ENCODE data around the gene ZNF341. TPM values are rescaled to one million over a fixed set of nuclear protein-coding genes. Genes with fewer than 3 reads are reported as not detected.

The ZNF341 gene
- total and polyA plus RNA-seq, 8 donors = 0.58 to 6.2 (median 1.9) TPM

DNA sequence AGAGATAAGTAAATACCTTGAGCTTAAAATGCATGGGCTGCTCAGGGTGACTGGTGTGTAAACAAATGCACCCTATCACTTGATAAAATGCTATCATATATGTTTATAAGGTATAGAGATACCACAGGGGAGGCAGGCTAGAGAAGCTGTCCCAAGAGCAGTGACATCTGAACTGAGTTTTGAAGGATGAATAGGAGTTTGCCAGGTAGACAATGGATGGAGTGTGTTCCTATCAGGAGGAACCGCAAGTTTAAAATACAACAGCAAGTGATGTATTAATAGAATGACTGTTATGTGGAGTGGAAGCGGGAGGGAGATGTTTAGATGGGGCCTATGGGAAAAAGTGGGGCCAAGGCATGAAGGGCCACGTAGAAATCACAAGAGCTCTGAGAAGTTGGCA, 40.6 kb downstream of the ZNF341 start:
- no peaks in the 10 kb centered on the region for H3K9me3 ChIP-seq
- H3K27ac ChIP-seq = no peak overlapping the region
- intact Hi-C loops (cut with DNase I; ENCODE audit: low total_unique reads) = no loop called here
- no peaks in the 10 kb centered on the region for H3K4me1 ChIP-seq
- no peak overlapping the region for H3K4me3 ChIP-seq
- DNase-seq = no peak
- H3K27me3 ChIP-seq = no peaks in the 10 kb centered on the region
- WGBS, 5 donors = 92 to 96% (median 94%) methylated on average over 3 of the region's 3 CpGs
- peaks cover 6 to 40% (median 37%) of the 10 kb centered on the region in 4 donors for H3K36me3 ChIP-seq
- TF ChIP-seq EP300 (IDR thresholded peaks at IDR 0.05) = no peak
- TF ChIP-seq POLR2AphosphoS5 (IDR thresholded peaks at IDR 0.05) = no peak
- TF ChIP-seq POLR2A (IDR thresholded peaks at IDR 0.05) = no peak
- TF ChIP-seq, protein P1, sequence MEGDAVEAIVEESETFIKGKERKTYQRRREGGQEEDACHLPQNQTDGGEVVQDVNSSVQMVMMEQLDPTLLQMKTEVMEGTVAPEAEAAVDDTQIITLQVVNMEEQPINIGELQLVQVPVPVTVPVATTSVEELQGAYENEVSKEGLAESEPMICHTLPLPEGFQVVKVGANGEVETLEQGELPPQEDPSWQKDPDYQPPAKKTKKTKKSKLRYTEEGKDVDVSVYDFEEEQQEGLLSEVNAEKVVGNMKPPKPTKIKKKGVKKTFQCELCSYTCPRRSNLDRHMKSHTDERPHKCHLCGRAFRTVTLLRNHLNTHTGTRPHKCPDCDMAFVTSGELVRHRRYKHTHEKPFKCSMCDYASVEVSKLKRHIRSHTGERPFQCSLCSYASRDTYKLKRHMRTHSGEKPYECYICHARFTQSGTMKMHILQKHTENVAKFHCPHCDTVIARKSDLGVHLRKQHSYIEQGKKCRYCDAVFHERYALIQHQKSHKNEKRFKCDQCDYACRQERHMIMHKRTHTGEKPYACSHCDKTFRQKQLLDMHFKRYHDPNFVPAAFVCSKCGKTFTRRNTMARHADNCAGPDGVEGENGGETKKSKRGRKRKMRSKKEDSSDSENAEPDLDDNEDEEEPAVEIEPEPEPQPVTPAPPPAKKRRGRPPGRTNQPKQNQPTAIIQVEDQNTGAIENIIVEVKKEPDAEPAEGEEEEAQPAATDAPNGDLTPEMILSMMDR (IDR thresholded peaks at IDR 0.05) = no peak

DNA sequence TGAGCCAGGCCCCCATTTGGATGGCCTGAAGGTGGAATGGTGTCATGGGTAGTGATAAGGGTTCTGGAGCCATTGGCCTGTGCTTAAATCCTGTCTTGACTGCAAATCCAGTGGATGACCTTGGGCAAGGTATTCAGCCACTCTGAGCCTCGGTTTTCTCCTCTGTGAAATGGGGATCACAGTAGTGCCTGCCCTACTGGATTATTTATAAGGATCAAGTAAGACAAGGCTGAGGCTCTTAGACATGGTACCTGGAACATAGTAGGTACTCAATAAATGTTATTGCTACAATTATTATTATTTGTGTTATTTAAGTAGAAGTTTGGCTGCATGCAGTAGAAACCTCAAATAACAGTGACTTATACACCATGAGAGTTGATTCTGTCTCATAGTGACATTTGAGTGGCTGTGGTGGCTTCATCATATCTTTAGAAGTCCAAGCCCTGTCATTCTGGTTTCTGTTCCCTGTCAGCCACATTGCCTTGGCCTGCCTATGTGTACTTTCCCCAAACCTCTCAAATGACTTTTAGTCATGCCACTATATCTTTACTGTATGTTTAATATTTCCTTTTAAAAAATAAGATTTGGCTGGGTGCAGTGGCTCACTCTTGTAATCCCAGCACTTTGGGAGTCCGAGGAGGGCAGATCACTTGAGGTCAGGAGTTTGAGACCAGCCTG, 41.8 kb downstream of the ZNF341 start:
- TF ChIP-seq, protein P1 (IDR thresholded peaks at IDR 0.05) = no peak
- no peak for TF ChIP-seq POLR2A (IDR thresholded peaks at IDR 0.05)
- TF ChIP-seq EP300 (IDR thresholded peaks at IDR 0.05) = no peak
- no peak for TF ChIP-seq POLR2AphosphoS5 (IDR thresholded peaks at IDR 0.05)

DNA sequence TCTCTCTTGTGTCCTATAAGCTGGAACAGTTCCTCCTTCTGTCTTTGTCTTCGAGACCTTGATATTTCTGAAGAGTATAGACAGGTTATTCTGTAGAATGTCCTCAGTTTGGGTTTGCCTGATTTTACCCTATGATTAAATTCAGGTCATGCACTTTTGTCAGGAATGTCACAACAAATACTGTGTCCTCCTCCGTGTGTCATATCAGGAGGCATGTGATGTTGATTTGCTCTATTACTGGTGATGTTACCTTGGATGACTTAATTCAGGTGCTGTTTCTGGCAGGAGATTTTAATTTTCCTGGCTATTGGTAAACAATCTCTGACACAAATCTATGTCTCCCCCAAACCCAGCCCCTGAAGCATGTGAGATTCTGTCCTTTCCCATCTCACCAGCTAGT, 46.0 kb downstream of the ZNF341 start:
- TF ChIP-seq EP300 (IDR thresholded peaks at IDR 0.05) = no peak
- TF ChIP-seq POLR2AphosphoS5 (IDR thresholded peaks at IDR 0.05) = no peak
- TF ChIP-seq POLR2A (IDR thresholded peaks at IDR 0.05) = no peak
- TF ChIP-seq, protein P1 (IDR thresholded peaks at IDR 0.05) = no peak
- Histone ChIP-seq H3K27ac (peak overlapping the region in 1 of 5 donors; percentile 61), H3K27me3 (no peaks in the 10 kb centered on the region), H3K4me3 (no peak overlapping the region), H3K9me3 (no peaks in the 10 kb centered on the region), H3K4me1 (peaks cover 0 to 7% (median 2%) of the 10 kb centered on the region in 4 donors), H3K36me3 (peaks cover 0 to 25% (median 16%) of the 10 kb centered on the region in 4 donors)
- intact Hi-C loops (cut with DNase I; ENCODE audit: low total_unique reads) = no loop called here
- no peak for DNase-seq
- 76 to 89% (median 82%) methylated on average over 2 of the region's 2 CpGs for WGBS, 5 donors

More for the DNA sequence above, 41.8 kb downstream of the ZNF341 start:
- peaks cover 0 to 28% (median 27%) of the 10 kb centered on the region in 4 donors for H3K36me3 ChIP-seq
- 67 to 78% (median 70%) methylated on average over 2 of the region's 2 CpGs for WGBS, 5 donors
- no peaks in the 10 kb centered on the region for H3K27me3 ChIP-seq
- DNase-seq = no peak
- no peak overlapping the region for H3K27ac ChIP-seq
- intact Hi-C loops (cut with DNase I; ENCODE audit: low total_unique reads) = no loop called here
- no peak overlapping the region for H3K4me3 ChIP-seq
- H3K9me3 ChIP-seq = no peaks in the 10 kb centered on the region
- H3K4me1 ChIP-seq = peaks cover 0 to 3% (median 0%) of the 10 kb centered on the region in 4 donors

DNA sequence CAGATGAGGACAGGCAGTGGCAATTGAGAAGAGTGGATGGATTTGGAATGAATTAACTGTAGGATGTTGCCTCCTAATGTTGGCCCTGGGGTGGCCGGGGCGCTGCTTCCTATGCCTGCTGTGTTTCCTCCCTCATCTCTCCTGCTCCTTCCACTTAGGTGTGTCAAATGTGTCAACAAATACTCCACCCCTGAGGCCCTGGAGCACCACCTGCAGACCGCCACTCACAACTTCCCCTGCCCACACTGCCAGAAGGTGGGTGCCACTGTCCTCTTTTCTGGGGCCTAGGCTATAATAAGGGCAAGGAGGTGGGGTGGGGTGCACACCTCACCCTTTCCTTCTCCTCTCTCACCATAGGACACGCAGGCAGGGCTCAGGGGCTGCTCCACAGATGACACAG, 49.3 kb downstream of the ZNF341 start:
- intact Hi-C loops (cut with DNase I; ENCODE audit: low total_unique reads) = no loop called here
- TF ChIP-seq, protein P1 (IDR thresholded peaks at IDR 0.05) = no peak
- TF ChIP-seq POLR2AphosphoS5 (IDR thresholded peaks at IDR 0.05) = no peak
- TF ChIP-seq EP300 (IDR thresholded peaks at IDR 0.05) = no peak
- no peak for TF ChIP-seq POLR2A (IDR thresholded peaks at IDR 0.05)
- DNase-seq = peak in 1 of 2 donors; percentile 58
- Histone ChIP-seq H3K4me1 (peaks cover 0 to 7% (median 2%) of the 10 kb centered on the region in 4 donors), H3K36me3 (peaks cover 0 to 25% (median 10%) of the 10 kb centered on the region in 4 donors), H3K27ac (no peak overlapping the region), H3K27me3 (no peaks in the 10 kb centered on the region), H3K4me3 (no peak overlapping the region), H3K9me3 (no peaks in the 10 kb centered on the region)
- 76 to 93% (median 83%) methylated on average over 4 of the region's 4 CpGs for WGBS, 5 donors
